ENCODE results near the gene DNMT3A.

Gene DNMT3A

DNA sequence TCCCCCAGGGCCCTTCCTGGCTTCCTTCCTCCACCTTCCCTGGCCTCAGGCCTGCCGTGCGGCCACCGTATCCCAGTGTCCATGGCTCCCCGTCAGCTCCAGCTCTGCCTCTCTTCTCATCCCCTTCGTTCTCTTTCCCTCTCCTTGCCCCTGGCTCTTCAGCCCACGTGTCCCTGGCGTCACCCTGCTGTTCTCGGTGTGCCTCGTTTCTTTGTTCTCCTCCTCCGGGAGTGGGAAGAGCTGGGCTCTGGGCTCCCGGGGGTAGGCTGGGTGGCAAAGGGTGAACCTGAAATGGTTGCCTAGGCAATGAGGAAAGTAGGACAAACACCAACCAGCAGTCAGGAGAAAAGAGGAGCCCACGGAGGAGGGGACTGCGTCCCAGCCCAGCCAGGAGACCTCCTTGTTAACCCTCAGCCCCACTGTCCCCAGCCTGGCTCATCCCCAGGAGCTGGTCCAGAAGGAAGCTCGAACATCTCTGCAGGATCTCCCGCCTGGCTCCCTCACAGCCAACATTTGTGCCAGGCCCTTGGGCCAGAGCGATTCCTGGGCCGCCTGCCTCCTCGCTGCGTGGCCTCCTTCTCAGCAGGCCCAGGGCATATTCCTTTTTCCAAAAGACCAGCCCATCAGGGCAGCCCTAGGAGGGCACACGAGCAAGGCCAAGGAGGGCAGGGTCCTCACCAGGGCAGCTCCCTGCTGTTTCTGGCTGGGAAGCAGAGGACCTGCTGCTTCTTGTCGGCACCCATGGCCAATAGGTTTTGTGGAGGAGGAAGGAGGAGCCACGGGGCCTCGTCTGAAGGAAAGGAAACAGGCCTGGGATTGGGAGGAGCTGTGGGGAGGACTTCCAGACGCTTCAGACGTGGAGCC lies 30.9 kb upstream of the DNMT3A start:
- no peak for DNase-seq

DNA sequence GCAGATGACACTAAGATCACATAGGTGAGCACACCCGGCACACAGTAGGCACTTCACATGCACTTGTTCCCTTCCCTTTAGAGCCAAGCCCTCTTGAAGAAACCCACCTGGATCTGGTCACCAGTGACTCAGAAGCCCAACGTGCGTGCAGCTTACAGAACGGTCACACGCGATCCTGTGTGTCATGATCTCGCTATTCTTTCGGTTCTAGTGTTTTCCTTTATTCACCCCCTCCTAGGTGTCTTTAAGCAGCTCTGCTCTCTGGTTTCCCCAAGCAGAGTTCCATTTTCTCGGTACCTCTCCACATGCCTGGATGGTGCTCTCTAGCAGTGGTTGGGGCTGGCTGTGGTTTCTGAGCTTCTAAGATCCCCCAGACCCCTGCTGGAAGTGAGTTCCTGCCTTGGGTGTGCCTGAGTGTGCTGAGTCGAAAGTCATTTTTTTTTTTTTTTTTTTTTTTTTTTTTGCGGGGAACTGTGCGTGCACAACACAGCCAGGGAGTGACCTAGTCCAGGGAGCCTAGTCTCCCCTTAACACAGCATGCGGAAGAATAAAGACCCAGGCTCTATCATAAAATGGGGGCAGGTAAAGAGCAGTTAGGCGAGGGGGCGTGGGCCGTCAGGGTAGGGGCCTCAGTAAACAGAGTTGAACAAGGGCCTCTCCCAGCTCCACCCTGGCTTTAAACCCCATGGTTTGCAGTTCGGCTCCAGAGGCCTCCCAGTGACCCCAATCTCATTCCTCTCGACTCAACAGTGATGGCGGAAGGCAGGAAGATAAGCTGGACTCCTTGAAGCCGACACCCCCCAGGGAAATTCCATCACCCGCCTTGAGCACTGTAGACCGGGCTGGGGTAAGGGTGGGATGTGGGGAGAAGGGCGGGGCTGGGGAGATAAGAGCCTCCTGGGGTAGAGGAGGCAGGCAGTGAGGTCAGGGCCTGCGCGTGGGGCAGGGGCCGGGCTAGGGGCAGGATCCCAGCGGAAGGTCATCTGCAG lies 29.8 kb upstream of the DNMT3A start:
- DNase-seq: no peak

GRCh38 chr2:25369876-25370275 lies 28.2 kb upstream of the DNMT3A start:
- no peak for DNase-seq

DNA sequence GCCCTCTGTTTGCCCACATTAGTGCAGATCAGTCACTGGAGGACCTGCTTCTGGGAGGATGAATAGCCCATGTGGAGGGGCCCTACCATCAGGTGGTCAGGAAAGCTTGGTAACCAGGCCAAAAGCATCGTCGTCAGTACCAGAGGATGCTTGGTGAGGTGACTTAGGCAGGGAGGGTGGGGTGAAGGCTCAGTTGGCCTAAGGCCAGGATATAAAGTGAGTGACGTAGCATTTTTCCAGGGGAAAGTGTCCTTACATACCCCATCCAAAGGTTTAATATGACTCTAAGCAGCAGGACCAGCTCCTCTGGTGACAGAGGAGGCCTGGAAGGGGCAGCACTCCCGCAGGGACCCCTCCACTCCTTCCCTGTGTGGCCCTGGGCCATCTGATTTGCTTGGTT lies 27.7 kb upstream of the DNMT3A start:
- DNase-seq: no peak

- DNase-seq: no peak
Measured at GRCh38 chr2:25368660-25369059, 26.9 kb upstream of the DNMT3A start.

DNA sequence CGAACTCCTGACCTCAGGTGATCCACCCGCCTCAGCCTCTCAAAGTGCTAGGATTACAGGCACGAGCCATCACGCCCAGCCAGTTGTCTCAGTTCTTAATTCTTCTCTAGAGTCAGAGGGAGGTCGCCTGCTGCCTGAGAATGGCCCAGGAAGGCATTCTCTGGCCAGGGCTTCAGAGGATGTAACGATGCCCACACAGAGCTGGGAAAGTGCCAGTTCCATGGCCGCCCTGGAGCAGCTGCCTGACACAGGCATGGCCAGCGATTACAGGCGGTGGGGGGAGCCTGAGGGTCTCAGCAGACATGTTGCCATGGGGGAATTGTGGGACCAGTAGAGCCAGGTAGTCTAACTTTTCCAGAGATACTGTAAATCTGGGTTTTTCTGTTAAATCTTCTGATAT lies 25.6 kb upstream of the DNMT3A start:
- no peak for DNase-seq

DNA sequence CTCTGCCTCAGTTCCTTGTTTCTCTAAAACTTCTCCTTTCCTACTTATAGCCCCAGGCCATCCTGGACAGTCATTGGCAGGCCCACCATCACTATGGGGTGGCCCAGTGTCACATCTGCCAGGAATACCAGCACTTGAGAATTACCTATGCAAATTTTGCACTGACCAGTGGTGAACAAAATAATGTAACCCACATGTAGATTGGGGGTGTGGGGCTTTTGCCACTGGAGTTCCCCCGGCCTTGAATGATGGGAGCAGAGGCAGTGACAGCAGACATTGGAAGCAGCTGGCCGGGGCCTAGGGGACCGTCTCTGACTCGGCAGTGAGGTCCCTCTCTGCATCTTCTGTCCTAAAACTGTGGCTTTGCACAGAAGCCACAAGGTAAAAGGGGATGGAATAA lies 24.9 kb upstream of the DNMT3A start:
- no peak for DNase-seq

DNA sequence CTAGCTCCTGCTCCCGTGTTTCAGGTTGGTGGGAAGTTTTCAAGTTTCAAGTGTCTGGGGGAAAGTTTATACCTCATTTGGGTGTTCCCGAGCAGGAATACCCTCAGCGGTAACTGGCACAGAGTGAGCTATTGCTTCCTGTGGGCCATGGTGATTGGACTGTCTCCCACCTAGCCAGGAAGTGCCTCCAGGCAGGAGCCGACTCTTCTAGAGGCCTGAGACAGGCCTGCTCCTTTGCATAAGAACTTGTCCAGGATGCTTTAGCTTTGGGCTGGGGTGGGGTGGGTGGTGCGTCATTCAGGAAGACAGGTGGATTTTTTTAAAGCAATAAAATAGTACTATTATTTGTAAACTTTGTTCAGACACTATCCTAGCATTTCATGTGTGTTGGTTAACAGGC lies 23.5 kb upstream of the DNMT3A start:
- no peak for DNase-seq

GRCh38 chr2:25363733-25364132 lies 22.0 kb upstream of the DNMT3A start:
- no peak for DNase-seq

DNA sequence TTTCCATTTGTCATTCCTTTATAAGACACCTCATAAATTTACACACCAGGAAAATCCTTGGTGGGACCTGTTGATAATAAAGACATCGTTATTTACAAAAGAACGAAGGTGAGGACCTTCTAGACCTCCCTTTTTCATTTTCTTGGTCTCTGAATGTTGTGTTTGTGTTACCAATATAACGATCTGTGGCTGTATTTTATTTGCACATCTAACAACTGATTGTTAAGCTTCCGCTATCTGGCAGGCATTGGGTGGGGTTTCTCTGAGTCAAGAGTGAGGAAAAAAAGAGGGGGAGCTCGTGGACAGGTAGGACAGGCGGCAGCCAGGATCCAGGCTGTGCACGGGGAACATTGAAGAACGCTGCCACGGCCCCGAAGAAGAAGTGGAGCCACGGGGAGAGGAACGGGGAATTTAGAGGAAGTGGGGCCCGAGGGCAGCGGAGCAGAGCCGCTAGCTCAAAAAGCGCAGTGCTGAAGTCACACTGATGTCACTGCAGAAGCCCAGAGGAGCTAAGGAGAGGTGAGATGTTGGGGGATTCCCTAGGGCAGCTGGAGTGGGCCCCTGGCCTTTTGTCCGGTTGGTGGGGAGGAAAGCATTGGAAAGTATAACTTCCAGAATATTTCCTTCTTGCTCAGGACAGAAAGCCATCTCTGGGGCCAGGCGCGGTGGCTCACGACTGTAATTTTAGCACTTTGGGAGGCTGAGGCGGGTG lies 20.9 kb upstream of the DNMT3A start:
- peak; percentile 57 for DNase-seq

- peak; percentile 92 for DNase-seq
Measured at GRCh38 chr2:25362049-25362433, 20.3 kb upstream of the DNMT3A start.

- DNase-seq: no peak
Measured at GRCh38 chr2:25361261-25362048, 19.7 kb upstream of the DNMT3A start.

DNA sequence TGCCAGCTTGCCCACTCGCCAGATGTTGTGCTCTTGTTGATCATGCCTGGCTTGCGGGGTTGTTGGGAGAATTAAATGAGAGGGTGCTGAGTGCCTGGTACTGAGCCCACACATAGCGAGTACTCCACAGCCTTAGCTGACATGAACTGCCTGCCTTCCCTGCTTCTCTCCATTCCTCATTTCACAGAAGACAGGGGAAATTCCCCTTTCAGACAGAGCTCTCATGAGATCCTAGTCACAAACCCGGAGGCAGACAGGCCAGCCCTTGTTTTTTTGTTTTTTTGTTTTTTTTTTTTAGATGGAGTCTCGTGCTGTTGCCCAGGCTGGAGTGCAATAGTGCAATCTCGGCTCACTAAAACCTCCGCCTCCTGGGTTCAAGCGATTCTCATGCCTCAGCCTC lies 17.1 kb upstream of the DNMT3A start:
- DNase-seq: no peak

DNA sequence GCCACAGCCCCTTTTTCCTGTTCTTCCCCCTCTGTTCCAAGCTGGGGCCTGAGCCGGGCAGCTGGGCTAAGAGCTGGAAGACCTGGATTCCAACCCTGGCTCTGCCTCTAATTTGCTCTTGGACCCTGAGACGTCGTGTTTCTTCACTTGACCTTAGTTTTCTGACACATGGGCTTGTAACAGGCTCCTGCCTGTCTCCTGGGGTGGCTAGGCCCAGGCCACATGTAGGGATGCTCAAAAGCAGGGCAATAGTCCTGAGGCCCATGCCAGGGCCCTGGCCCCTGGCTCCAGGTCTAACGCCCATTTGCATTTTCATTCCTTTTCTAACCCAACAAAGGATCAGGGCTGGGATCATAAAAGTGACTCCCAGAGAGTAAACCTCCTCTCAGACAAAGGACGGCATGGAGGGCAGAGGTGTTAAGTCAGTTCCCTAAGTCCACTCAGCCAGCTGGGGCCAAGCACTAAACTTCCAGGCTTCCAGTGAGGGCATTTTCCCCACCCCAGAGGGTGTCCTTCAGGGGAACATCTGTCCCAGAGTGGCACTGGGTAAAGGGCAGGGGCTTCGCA lies 16.6 kb upstream of the DNMT3A start:
- DNase-seq: no peak

DNA sequence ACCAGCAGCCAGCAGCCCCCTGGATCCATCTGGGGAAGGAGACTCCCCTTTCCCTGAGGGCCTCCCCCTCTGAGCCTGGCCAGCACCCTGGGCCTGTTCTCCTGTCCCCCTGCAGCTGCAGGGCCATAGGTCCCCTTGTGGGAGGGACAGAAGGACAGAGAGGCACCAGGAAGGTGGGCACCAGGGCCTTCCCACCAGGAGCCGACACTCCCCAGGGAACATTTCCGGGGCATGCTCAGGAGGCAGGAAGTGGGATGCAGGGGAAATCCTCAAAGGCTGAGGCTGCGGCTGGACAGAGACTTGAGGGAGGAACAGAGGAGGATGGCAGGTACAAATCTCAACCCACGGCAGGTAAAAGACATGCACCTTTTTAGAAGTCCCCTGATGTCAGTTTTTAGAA lies 14.4 kb upstream of the DNMT3A start:
- DNase-seq: no peak

GRCh38 chr2:25355270-25355669 lies 13.5 kb upstream of the DNMT3A start:
- no peak for DNase-seq

DNA sequence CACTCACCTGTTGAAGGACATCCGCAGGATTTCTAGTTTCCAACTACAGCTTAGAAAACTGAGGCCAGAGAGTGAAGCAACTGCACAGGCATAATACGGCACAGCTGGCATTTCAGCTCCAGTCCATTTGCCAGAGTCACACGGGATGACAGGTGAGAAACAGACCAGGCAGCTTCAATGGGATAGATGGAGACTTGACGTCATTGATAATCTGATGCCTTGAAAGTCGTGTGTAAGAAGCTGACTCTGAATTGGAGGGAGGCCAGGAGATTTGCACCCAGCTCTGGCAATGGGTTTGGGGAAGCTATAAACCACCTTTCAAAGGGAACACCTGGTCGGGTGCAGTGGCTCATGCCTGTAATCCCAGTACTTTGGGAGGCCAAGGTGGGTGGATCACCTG lies 12.4 kb upstream of the DNMT3A start:
- DNase-seq: no peak

GRCh38 chr2:25349397-25349796 lies 7.7 kb upstream of the DNMT3A start:
- DNase-seq: no peak

DNA sequence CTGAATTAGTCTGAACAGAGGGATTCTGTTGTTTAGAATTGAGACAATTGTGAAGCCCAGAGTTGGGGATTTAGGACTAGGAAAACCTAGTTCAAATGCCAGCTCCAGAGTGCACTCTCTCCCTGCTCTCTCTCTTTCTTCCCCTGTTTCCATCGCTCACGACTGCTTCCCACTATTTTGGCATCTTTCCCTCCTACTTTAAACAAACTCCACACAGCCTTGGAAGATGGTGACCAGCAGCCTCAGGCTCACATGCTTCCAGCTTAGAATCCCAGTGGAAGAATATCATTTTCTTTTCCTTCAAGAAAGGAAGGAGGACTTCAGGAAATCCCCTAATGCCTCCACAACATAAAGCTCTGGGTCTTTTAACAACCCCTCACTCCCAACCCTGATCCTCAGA lies 6.1 kb upstream of the DNMT3A start:
- no peak for DNase-seq

DNA sequence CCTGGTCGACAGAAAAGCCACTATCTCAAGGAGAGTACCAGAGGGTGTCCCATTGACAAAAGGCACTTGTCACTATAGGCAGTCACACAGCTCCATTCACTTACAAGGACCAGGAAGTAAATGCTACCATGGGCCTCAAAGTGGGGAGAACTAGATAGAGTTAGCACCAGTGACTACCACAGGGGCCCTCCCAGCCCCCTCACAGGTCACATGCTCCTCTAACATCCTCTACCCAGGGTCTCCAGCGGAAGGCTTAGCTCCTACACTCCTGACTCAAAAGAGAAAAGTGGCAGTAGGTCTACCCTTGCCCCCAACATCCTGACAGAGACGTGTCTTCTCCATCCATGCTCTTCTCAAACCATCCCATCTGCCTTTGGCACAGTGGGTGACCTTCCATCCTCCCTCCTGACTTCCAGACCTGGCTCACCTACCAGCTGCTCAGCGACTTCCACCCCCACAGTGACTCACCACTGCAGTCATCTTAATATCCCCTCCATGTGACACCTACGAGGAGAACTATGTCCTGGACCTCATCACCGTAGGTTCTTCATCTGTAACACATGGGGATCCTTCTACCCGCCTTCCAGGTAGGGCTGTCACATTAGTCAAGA lies 5.6 kb upstream of the DNMT3A start:
- no peak for DNase-seq

GRCh38 chr2:25343187-25343825 lies 1.6 kb upstream of the DNMT3A start:
- no peak for DNase-seq

All from CD4-positive, alpha-beta T cell treated with Interleukin-6 for 4 hours (primary cell).